Loucy (cell line): Measurements from ENCODE around the gene DYNC1H1.

ENCODE experiments used
- H2AFZ ChIP-seq: fragments of 200-600 bp; sonication (generic); 2 replicates; pipeline ENCODE4 v1.6.0; 2016; ENCODE audit warnings: antibody characterized with exemption, mild to moderate bottlenecking, low read length, moderate library complexity
- H3F3A ChIP-seq: fragments of 200-600 bp; 2 replicates; pipeline ENCODE4 v1.6.0; 2016; ENCODE audit warnings: antibody characterized with exemption, low read depth, mild to moderate bottlenecking
- H3K27me3 ChIP-seq: fragments of 200-600 bp; sonication (generic); 2 replicates; pipeline ENCODE4 v1.6.1; 2014; ENCODE audit warnings: low read length, mild to moderate bottlenecking; ENCODE audit not compliant: insufficient read depth, poor library complexity, severe bottlenecking
- H3K36me3 ChIP-seq: fragments of 200-600 bp; sonication (generic); 2 replicates; pipeline ENCODE4 v1.6.1; 2016; ENCODE audit warnings: low read length; ENCODE audit not compliant: insufficient read depth
- H3K4me1 ChIP-seq: fragments of 200-600 bp; sonication (generic); 2 replicates; pipeline ENCODE4 v1.5.1; 2014; ENCODE audit warnings: low read length, mild to moderate bottlenecking; ENCODE audit not compliant: insufficient read depth, poor library complexity, severe bottlenecking
- H3K4me2 ChIP-seq: fragments of 200-600 bp; sonication (generic); 2 replicates; pipeline ENCODE4 v1.6.0; 2014; ENCODE audit warnings: antibody characterized with exemption, low read length, low read depth, mild to moderate bottlenecking; ENCODE audit not compliant: poor library complexity, severe bottlenecking
- H3K4me3 ChIP-seq: fragments of 200-600 bp; sonication (generic); 2 replicates; pipeline ENCODE4 v1.5.1; 2014; ENCODE audit warnings: low read length, mild to moderate bottlenecking, mixed read lengths; ENCODE audit not compliant: poor library complexity, severe bottlenecking
- H3K79me2 ChIP-seq: fragments of 200-600 bp; sonication (generic); 2 replicates; pipeline ENCODE4 v1.6.1; 2014; ENCODE audit warnings: low read length; ENCODE audit not compliant: insufficient read depth
- H3K9ac ChIP-seq: fragments of 200-600 bp; sonication (generic); 2 replicates; pipeline ENCODE4 v1.6.0; 2014; ENCODE audit warnings: mild to moderate bottlenecking, low read depth, low read length, moderate library complexity; ENCODE audit not compliant: poor library complexity, severe bottlenecking
- H3K9me2 ChIP-seq: fragments of 200-600 bp; sonication (generic); replicated peaks from 2 replicates; pipeline ENCODE4 v1.6.1; 2016; ENCODE audit warnings: low read depth, low read length, mixed read lengths
- H3K9me3 ChIP-seq: fragments of 200-600 bp; sonication (generic); 2 replicates; pipeline ENCODE4 v1.6.1; 2014; ENCODE audit warnings: mild to moderate bottlenecking, antibody characterized with exemption, low read length, low read depth; ENCODE audit not compliant: insufficient read depth
- H4K20me1 ChIP-seq: fragments of 200-600 bp; sonication (generic); 2 replicates; pipeline ENCODE4 v1.6.0; 2014; ENCODE audit warnings: antibody characterized with exemption, low read length, mild to moderate bottlenecking; ENCODE audit not compliant: insufficient read depth, poor library complexity, severe bottlenecking
- CTCF ChIP-seq: fragments of 200-600 bp; sonication (generic); conservative IDR thresholded peaks from 2 replicates; pipeline ENCODE4 v1.5.1; 2014; ENCODE audit warnings: mild to moderate bottlenecking, antibody characterized with exemption, low read length
- EZH2phosphoT487 ChIP-seq: fragments of 200-600 bp; IDR thresholded peaks from 2 replicates; pipeline ENCODE4 v1.6.1; 2018; ENCODE audit warnings: antibody characterized with exemption, mild to moderate bottlenecking, moderate library complexity, borderline replicate concordance

Gene DYNC1H1

DNA sequence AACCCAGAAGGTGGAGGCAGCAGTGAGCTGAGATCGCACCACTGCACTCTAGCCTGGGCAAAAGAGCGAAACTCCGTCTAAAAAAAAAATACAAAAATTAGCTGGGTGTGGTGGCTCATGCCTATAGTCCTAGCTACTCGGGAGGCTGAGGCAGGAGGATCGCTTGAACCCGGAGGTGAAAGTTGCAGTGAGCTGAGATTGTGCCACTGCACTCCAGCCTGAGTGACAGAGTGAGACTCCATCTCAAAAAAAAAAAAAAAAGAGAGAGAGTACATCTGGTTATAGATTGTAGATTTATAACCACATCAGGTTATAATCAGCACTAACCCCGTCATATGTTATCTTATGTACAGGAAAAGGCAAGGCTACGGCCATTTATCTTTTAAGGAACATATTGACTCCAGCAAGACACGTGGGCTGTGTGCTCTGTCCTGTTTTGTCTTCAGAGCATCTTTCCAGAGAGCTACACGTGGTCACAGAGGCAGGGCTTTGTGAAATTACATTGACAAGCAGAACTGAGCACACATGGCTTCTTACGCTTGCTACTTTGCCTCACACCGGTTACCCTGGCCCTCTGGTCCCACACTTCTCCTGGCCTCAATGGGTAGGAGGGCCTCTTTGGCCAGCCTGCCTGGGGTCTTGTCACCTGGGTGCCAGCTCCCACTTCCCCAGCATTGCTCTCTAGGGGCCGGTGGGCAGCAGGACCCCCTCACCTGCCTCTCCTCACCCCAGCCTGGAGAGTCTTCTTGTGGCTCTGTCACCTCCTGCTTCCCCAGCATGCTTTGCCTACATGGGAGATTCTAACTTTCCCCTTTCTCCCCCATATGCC, 6.8 kb upstream of the DYNC1H1 start:
- H3K4me1 ChIP-seq: peaks cover 3% of the 10 kb centered on the region
- TF ChIP-seq CTCF (no peak), EZH2phosphoT487 (no peak)
- H3K36me3 ChIP-seq: no peaks in the 10 kb centered on the region
- H3K9me3 ChIP-seq: no peaks in the 10 kb centered on the region
- H3K4me3 ChIP-seq: no peak overlapping the region
- H4K20me1 ChIP-seq: no peaks in the 10 kb centered on the region
- no peaks in the 10 kb centered on the region for H3K9me2 ChIP-seq
- no peaks in the 10 kb centered on the region for H3F3A ChIP-seq
- H2AFZ ChIP-seq: no peak overlapping the region
- H3K4me2 ChIP-seq: no peak overlapping the region
- no peak overlapping the region for H3K9ac ChIP-seq
- H3K79me2 ChIP-seq: no peaks in the 10 kb centered on the region
- H3K27me3 ChIP-seq: no peaks in the 10 kb centered on the region

DNA sequence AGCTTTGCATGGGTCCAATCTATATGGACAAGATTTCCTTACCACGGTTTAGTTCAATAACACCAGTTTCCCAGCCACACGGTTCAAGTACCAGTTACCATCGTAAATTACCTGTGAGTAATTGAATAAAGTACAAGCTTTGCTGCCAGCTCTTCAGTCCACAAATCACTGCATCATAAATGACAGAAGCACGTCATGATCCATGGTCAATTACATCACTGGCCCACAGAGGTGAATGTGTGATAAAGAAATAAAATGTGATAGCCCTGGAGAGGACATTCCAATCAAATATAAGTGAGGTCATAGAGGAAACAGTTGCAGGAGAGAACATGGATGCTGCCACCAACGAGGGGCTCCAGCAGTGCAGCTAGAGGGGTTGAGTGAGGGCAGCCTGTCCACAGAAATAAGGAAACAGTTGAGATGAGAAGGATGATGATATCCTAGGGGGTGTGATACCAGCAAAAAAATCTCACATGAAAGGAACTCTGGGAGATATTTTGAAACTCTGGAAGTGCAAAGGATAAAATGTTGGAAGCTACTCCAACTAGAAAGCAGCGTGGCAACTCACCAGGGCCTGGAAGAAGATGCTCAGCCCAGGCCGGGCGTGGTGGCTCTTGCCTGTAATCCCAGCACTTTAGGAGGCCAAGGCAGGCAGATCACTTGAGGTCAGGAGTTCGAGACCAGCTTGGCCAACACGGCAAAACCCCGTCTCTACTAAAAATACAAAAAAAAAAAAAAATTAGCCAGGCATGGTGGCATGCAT, 5.8 kb upstream of the DYNC1H1 start:
- peaks cover 3% of the 10 kb centered on the region for H3K4me1 ChIP-seq
- H4K20me1 ChIP-seq: no peaks in the 10 kb centered on the region
- no peaks in the 10 kb centered on the region for H3F3A ChIP-seq
- H3K79me2 ChIP-seq: no peaks in the 10 kb centered on the region
- no peak overlapping the region for H3K4me2 ChIP-seq
- no peak for TF ChIP-seq EZH2phosphoT487
- no peak for TF ChIP-seq CTCF
- H3K9me3 ChIP-seq: no peaks in the 10 kb centered on the region
- no peaks in the 10 kb centered on the region for H3K36me3 ChIP-seq
- H3K9ac ChIP-seq: no peak overlapping the region
- no peak overlapping the region for H3K4me3 ChIP-seq
- H3K27me3 ChIP-seq: no peaks in the 10 kb centered on the region
- H3K9me2 ChIP-seq: no peaks in the 10 kb centered on the region
- no peak overlapping the region for H2AFZ ChIP-seq

DNA sequence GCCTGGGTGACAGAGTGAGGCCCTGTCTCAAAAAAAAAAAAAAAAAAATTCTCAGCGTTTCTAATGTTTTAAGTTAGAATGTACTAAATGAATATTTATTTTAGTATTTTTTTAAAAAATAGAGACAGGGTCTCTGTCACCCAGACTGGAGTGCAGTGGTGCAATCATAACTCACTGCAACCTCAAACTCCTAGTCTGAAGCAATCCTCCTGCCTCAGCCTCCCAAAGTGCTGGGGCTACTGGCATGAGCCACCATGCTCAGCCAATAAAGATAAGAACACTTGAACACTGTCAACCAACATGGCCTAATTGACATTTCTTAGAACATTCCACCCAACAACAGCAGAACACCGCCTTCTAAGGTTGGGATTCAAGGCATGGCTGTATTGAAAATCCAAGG, 5.1 kb upstream of the DYNC1H1 start:
- Histone ChIP-seq H3K4me1 (peaks cover 8% of the 10 kb centered on the region), H3K4me2 (no peak overlapping the region), H3K4me3 (no peak overlapping the region), H4K20me1 (no peaks in the 10 kb centered on the region), H3K27me3 (no peaks in the 10 kb centered on the region), H3K36me3 (no peaks in the 10 kb centered on the region), H3K9me2 (no peaks in the 10 kb centered on the region), H3K9ac (no peak overlapping the region), H3K9me3 (no peaks in the 10 kb centered on the region), H3K79me2 (no peaks in the 10 kb centered on the region), H3F3A (no peaks in the 10 kb centered on the region), H2AFZ (no peak overlapping the region)
- TF ChIP-seq CTCF (no peak), EZH2phosphoT487 (no peak)
